Measurements from ENCODE around the gene DSCAML1. TPM values are rescaled to one million over a fixed set of nuclear protein-coding genes. Genes with fewer than 3 reads are reported as not detected.

The DSCAML1 gene
- polyA plus RNA-seq, 3 donors: 0.13 to 0.46 (median 0.34) TPM

DNA sequence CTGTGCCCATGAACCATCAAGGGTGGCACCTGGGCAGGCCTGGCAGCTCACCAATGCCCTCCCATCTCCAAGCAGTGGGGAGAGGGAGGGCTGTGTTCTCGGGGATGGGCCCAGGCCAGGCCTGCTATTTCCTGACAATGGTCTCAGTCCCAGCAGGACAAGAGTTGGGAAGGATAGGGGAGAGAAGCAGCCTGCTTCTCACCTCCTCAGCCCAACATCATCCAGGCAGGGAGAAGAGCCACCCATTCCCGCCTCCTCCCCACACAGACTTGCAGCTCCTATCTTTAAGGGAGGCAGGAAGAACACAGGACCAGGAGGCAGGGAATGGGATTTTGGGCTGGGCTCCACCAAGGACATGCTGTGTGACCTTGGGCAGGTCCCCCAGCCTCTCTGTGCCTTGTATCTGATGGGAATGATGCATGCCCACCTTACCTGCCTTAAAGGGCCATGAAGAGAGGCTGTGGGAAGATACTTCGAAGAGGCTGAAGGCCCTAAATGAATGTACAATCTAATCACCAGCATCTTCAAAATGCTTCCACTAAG, 108.7 kb downstream of the DSCAML1 start:
- WGBS, 3 donors: 70 to 93% (median 87%) methylated on average over 2 to 3 of the region's 3 CpGs

DNA sequence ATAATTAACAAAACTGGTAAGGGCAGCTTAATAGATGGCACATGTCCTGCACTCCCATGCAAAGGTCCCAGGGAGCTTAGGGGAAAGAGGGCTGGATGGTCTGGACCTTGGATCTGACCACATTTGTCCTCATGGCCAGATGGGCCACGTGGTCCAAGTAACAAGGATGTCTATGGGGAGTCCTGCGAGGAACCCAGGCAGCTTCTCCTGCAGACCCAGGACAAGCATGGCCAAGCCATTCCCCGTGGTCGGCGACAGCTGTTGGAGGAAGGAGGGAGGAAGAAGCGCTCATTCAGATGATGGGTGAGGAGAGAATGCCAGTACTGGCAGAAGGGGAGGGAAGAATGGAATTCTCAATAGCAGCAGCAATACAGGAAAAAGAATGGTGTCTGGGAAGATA, 109.2 kb downstream of the DSCAML1 start:
- 76 to 92% (median 90%) methylated on average over 6 of the region's 6 CpGs for WGBS, 3 donors
- no peak overlapping the region for H3K27ac ChIP-seq (ENCODE audit: low read depth, low read length)

More for the DNA sequence above, 108.7 kb downstream of the DSCAML1 start:
- no peak overlapping the region for H3K27ac ChIP-seq (ENCODE audit: low read depth, low read length)

GRCh38 chr11:117686711-117687110, 110.3 kb downstream of the DSCAML1 start:
- H3K27ac ChIP-seq (ENCODE audit: low read depth, low read length): no peak overlapping the region
- WGBS, 3 donors: 79 to 96% (median 88%) methylated on average over 3 of the region's 3 CpGs

GRCh38 chr11:117685566-117685965, 111.5 kb downstream of the DSCAML1 start:
- WGBS, 3 donors: 88 to 91% (median 90%) methylated on average over 6 of the region's 6 CpGs

GRCh38 chr11:117684731-117685130, 112.3 kb downstream of the DSCAML1 start:
- WGBS, 3 donors: 58 to 63% (median 62%) methylated on average over 4 of the region's 4 CpGs
- no peak overlapping the region for H3K27ac ChIP-seq (ENCODE audit: low read depth, low read length)

More at GRCh38 chr11:117685566-117685965, 111.5 kb downstream of the DSCAML1 start:
- H3K27ac ChIP-seq (ENCODE audit: low read depth, low read length): no peak overlapping the region

GRCh38 chr11:117684111-117684510, 112.9 kb downstream of the DSCAML1 start:
- WGBS, 3 donors: 54 to 79% (median 57%) methylated on average over 3 of the region's 3 CpGs

DNA sequence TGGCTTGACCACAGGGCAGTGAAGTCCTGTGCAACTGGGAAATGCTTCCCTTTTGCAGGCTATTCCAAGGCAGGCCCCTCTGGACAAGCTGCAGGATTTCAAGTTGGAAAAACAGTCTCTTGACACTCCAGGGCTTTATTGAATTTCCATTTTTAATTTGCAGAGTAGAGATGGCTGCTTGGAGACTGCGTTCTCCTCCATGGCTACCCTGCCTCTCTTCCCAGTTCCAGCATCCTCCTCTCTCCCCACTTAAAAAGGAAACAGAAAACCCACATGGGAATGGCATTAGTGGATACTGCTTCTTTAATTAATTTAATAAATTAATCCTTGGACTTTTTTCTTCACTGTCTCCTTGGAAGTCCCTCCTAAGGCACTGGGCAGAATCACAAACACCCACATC, 115.6 kb downstream of the DSCAML1 start:
- no peak overlapping the region for H3K27ac ChIP-seq (ENCODE audit: low read depth, low read length)
- WGBS, 3 donors: 74 to 88% (median 83%) methylated on average over 1 of the region's 1 CpG

More at GRCh38 chr11:117684111-117684510, 112.9 kb downstream of the DSCAML1 start:
- no peak overlapping the region for H3K27ac ChIP-seq (ENCODE audit: low read depth, low read length)

DNA sequence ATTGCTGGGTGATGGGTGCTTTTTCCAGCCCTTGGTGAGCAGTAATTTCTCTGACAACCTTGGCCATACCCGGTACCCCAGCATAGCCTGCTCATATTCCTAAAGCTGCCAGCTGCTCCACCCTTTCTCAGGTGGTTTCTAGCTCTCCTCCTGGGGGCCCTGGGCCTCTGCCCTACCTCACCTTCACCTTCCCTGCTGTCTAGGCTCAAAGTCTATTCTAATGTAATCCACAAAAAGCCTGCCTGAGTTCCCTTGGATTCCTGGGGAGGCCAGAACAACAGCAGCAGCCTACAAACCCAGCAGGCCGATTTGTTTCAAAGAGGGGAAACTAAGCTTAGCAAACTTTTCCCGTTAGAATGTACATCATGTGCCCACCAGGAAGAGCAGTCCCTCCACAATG, 117.6 kb downstream of the DSCAML1 start:
- no peak overlapping the region for H3K27ac ChIP-seq (ENCODE audit: low read depth, low read length)
- WGBS, 3 donors: 72 to 80% (median 78%) methylated on average over 3 of the region's 3 CpGs

GRCh38 chr11:117678658-117679406, 118.2 kb downstream of the DSCAML1 start:
- no peak overlapping the region for H3K27ac ChIP-seq (ENCODE audit: low read depth, low read length)
- 78 to 92% (median 80%) methylated on average over 18 of the region's 18 CpGs for WGBS, 3 donors

- 64 to 79% (median 77%) methylated on average over 12 of the region's 12 CpGs for WGBS, 3 donors
- H3K27ac ChIP-seq (ENCODE audit: low read depth, low read length): no peak overlapping the region
Measured at GRCh38 chr11:117677729-117678310, 119.2 kb downstream of the DSCAML1 start.

DNA sequence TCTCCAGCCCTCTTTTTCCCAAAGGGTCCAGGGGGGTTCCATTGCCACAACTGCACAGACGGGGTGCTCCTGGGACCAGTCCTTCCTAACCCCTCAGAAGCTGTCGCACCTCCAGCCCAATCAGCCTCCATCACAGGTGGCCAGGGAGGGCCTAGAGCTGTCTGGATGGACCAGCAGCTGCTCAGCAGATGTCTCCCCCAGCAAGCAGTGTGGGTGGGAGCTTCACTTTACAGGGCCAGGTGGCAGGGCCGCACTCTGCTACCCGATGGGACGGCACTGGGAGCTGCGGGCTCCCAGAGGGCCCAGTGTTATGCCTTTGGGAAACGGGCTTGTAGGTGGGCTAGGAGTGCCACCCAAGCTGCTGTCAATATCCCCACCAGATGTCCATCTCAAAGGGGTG, 120.5 kb downstream of the DSCAML1 start:
- WGBS, 3 donors: 87 to 94% (median 92%) methylated on average over 7 of the region's 7 CpGs
- no peak overlapping the region for H3K27ac ChIP-seq (ENCODE audit: low read depth, low read length)

GRCh38 chr11:117673602-117674001, 123.4 kb downstream of the DSCAML1 start:
- 36 to 83% (median 79%) methylated on average over 8 of the region's 8 CpGs for WGBS, 3 donors

GRCh38 chr11:117671370-117671769, 125.6 kb downstream of the DSCAML1 start:
- no peak overlapping the region for H3K27ac ChIP-seq (ENCODE audit: low read depth, low read length)
- WGBS, 3 donors: 69 to 94% (median 92%) methylated on average over 4 of the region's 4 CpGs

More at GRCh38 chr11:117673602-117674001, 123.4 kb downstream of the DSCAML1 start:
- H3K27ac ChIP-seq (ENCODE audit: low read depth, low read length): no peak overlapping the region

- 70 to 88% (median 83%) methylated on average over 7 of the region's 7 CpGs for WGBS, 3 donors
- no peak overlapping the region for H3K27ac ChIP-seq (ENCODE audit: low read depth, low read length)
Measured at GRCh38 chr11:117670924-117671323, 126.1 kb downstream of the DSCAML1 start.

DNA sequence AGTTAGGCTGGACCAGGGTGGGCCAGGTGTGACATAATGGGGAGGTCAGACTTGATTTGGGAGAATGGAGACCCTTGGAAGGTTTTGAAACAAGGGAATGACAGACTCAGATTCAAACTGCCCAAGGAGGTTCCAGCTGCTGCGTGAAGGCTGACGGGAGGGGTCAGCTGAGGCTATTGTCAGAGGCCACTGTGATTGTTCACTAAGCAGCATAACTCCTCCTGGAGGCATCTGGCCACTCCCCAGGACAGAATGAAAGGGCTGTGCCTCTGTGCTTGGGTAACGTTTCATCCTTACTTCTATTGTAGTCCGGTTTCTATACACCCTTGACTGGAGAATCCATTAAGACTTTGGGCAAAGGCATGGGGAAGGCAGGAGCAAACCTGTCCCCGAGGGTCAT, 126.6 kb downstream of the DSCAML1 start:
- WGBS, 3 donors: 72 to 87% (median 83%) methylated on average over 5 of the region's 5 CpGs
- no peak overlapping the region for H3K27ac ChIP-seq (ENCODE audit: low read depth, low read length)

DNA sequence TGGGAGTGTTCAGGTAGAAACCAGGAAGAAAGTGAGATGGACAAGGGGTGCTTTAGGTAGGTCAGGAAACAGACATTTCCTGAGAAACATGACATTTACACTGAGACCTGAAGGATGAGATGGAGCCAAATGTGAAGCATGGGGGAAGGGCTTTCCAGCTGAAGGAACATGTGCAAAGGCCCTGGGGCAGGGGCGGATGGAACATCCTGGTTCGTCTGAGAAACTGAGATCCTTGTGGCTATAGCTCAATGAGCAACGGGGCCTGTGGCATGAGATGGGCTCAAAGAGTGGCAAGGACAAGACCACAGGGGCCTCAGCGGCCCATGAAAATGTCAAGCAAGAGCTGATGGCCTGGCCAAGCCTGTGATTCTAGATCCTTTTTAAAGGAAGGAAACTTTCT, 127.4 kb downstream of the DSCAML1 start:
- no peak overlapping the region for H3K27ac ChIP-seq (ENCODE audit: low read depth, low read length)
- WGBS, 3 donors: 87 to 94% (median 89%) methylated on average over 4 of the region's 4 CpGs

DNA sequence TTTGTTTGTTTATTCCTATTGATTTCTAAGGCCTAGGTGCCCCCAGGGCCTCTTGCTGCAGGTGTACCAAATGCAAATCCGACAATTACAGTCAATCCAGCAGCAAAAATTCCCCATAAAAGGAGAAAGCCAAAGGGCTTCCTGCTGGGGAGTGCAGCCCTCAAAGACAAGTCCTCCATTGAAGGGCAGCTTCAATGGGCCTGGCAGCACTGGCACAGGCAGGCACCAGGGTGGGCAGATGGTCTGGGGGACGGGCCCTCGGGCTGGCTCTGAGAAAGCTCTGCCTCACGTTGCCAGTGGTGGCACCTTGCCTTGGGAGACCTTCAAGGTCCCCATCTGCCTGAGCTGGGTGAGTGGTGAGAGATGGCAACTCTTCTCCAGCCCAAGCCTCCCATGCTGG, 128.0 kb downstream of the DSCAML1 start:
- H3K27ac ChIP-seq (ENCODE audit: low read depth, low read length): no peak overlapping the region
- WGBS, 3 donors: 84 to 96% (median 92%) methylated on average over 4 of the region's 4 CpGs

DNA sequence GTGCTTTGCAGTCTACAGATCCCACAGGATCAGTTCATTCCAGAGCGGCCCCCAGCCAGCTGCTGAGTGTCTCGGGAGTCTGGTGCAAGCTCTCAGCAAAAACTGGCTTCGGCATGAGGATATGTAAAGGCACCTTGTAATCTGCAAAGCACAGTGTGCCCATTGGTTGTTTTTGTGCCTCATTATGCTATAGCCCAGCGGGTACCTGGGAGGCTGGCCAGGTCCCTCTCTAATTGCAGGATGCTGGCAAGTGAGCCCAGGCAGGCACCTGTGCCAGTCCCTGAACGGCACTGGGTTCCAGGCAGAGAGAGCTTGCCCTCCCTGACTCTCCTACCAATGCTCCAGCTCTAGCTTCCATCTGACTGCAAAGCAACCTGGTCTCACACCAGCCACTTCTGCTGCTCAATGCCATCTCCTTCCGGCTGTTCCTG, 128.7 kb downstream of the DSCAML1 start:
- H3K27ac ChIP-seq (ENCODE audit: low read depth, low read length): no peak overlapping the region
- 64 to 95% (median 91%) methylated on average over 6 of the region's 6 CpGs for WGBS, 3 donors

- no peak overlapping the region for H3K27ac ChIP-seq (ENCODE audit: low read depth, low read length)
- 54 to 68% (median 56%) methylated on average over 8 of the region's 8 CpGs for WGBS, 3 donors
Measured at GRCh38 chr11:117664897-117665296, 132.1 kb downstream of the DSCAML1 start.

Measured in adipose tissue (tissue), 3 donors.